WERI-Rb-1 (cell line): ENCODE measurements around the gene SLC10A1.

ENCODE experiments used
- DNase-seq: peaks from one replicate; pipeline ENCODE4 v3.0.0-alpha.2; 2020
- H3K27ac ChIP-seq: fragments of 250-450 bp; sonication (Bioruptor Pico); 2 replicates; pipeline ENCODE4 v1.5.1; 2020; ENCODE audit warnings: mild to moderate bottlenecking, moderate library complexity
- H3K27me3 ChIP-seq: fragments of 250-450 bp; sonication (Bioruptor Pico); 2 replicates; pipeline ENCODE4 v1.5.1; 2021; ENCODE audit warnings: mild to moderate bottlenecking, low read depth, moderate library complexity; ENCODE audit not compliant: insufficient read depth, severe bottlenecking
- H3K36me3 ChIP-seq: fragments of 250-450 bp; sonication (Bioruptor Pico); 2 replicates; pipeline ENCODE4 v1.5.1; 2020; ENCODE audit warnings: mild to moderate bottlenecking, moderate library complexity
- H3K4me3 ChIP-seq: 2 replicates; pipeline ENCODE4 v1.5.1; 2011; ENCODE audit warnings: low read depth, mild to moderate bottlenecking, control low read depth, low read length
- H3K9me3 ChIP-seq: fragments of 250-450 bp; sonication (Bioruptor Pico); 2 replicates; pipeline ENCODE4 v1.5.1; 2021; ENCODE audit warnings: mild to moderate bottlenecking, moderate library complexity; ENCODE audit not compliant: severe bottlenecking
- TF ChIP-seq, protein P1 (sequence below): IDR thresholded peaks from 2 replicates; pipeline ENCODE4 v1.5.1; 2011; ENCODE audit warnings: low read depth, mild to moderate bottlenecking, control low read depth, inconsistent platforms, low read length

SLC10A1 gene

GRCh38 chr14:69796797-69797500, at the start of gene SLC10A1:
TSS of gene SLC10A1 (minus strand) at chr14:69797241. CDS start at chr14:69797155, 86 bp downstream.
- no peak within 1 kb of the TSS for H3K4me3 ChIP-seq
- H3K27ac ChIP-seq: no peak within 1 kb of the TSS
- H3K27me3 ChIP-seq: no peaks in the 10 kb centered on the region
- no peak for DNase-seq
- H3K36me3 ChIP-seq: no peaks in the 10 kb centered on the region
- H3K9me3 ChIP-seq: no peaks in the 10 kb centered on the region
- TF ChIP-seq, protein P1, sequence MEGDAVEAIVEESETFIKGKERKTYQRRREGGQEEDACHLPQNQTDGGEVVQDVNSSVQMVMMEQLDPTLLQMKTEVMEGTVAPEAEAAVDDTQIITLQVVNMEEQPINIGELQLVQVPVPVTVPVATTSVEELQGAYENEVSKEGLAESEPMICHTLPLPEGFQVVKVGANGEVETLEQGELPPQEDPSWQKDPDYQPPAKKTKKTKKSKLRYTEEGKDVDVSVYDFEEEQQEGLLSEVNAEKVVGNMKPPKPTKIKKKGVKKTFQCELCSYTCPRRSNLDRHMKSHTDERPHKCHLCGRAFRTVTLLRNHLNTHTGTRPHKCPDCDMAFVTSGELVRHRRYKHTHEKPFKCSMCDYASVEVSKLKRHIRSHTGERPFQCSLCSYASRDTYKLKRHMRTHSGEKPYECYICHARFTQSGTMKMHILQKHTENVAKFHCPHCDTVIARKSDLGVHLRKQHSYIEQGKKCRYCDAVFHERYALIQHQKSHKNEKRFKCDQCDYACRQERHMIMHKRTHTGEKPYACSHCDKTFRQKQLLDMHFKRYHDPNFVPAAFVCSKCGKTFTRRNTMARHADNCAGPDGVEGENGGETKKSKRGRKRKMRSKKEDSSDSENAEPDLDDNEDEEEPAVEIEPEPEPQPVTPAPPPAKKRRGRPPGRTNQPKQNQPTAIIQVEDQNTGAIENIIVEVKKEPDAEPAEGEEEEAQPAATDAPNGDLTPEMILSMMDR: no peak

DNA sequence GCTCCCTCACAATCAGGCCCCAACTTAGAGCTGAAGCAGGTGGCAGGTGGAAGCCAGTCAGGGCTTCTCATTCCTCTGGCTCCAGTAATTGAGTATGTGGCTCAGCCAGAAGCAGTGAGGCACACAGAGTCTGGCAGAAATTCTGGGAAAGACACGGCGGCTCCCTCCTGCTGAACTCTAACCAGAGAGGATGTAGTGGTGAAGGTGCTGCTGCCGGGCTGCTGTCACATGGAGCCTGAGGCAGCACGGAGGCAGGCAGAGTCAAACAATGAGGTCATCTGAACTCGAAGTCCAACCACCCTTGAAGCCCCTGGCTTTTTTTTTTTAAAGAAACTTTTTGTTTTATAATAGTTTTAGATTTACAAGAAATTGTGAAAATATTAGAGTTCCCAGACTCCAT, 48.7 kb upstream of the SLC10A1 start:
- TF ChIP-seq, protein P1: no peak
- Histone ChIP-seq H3K27ac (no peak overlapping the region), H3K27me3 (no peaks in the 10 kb centered on the region), H3K36me3 (no peaks in the 10 kb centered on the region), H3K9me3 (no peaks in the 10 kb centered on the region), H3K4me3 (no peak overlapping the region)
- no peak for DNase-seq

DNA sequence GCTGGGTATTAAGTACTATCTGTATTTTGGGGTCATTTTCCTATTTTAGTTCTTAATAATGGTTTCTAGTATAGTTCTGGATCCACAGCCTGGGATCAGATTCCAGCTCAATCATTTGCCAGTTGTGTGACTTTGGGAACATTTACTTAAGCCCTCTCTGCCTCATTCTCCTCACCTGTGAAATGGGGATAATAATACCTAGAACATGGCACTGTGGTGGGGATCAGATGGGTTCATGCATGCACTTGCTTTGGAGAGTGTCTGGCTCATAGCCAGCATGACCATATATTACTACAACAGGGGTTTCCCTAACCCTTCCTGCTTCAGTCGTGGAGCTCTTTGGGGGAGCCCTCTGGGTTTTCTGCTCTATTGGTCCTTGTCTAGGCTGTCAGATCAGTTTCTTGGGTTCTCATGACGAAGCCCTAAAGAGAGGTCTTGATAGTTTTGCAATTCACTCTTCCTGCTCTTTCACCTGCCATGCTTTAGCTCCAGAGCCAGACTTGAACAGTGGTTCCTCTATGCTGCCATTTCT, 48.1 kb upstream of the SLC10A1 start:
- TF ChIP-seq, protein P1: no peak
- Histone ChIP-seq H3K27me3 (no peaks in the 10 kb centered on the region), H3K36me3 (no peaks in the 10 kb centered on the region), H3K27ac (no peak overlapping the region), H3K4me3 (no peak overlapping the region), H3K9me3 (no peaks in the 10 kb centered on the region)
- no peak for DNase-seq

GRCh38 chr14:69844171-69844570, 47.1 kb upstream of the SLC10A1 start:
- H3K27me3 ChIP-seq: no peaks in the 10 kb centered on the region
- no peak overlapping the region for H3K27ac ChIP-seq
- H3K4me3 ChIP-seq: no peak overlapping the region
- TF ChIP-seq, protein P1: no peak
- H3K36me3 ChIP-seq: no peaks in the 10 kb centered on the region
- DNase-seq: no peak
- H3K9me3 ChIP-seq: no peaks in the 10 kb centered on the region

DNA sequence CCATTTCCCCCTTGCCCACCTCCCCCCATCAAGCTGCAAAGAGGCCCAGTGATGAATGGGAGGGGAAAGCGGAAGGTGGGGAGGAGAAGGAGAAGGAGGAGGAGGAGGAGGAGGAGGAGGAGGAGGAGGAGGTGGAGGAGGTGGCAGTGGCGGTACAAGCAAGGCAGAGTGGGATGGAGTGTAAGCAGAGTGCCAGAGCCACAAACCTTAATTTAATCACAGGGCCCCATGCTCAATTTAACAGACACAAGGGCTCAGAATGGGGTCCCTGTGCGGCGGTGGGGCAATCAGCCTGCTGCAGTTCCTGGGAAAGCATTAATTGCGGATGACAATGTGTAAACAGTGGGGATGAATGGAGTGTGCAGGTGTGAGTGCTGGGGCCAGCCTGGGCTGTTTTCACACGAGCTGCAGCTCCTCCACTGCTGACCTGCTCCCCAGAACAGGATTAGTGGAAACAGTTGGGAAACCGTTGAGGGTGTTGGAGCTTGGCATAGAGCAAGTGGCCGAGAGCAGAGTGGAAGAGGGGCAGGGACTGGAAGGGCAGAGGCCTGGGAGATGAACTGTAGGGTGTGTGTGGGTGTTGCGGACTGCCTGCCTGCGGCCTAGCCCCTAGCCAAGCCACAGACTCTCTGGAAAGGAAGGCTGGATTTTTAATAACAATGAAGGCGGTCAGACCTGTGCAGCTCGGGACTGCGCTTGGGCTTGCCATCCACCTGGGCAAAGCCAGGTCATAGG, 45.8 kb upstream of the SLC10A1 start:
- Histone ChIP-seq H3K4me3 (no peak overlapping the region), H3K36me3 (no peaks in the 10 kb centered on the region), H3K27ac (no peak overlapping the region), H3K9me3 (no peaks in the 10 kb centered on the region), H3K27me3 (no peaks in the 10 kb centered on the region)
- no peak for DNase-seq
- TF ChIP-seq, protein P1: no peak
